Measurements from ENCODE around the gene ADCY2.

Gene ADCY2

GRCh38 chr5:7787770-7788169 lies 391.8 kb downstream of the ADCY2 start:
- Histone ChIP-seq H3K36me3 (ENCODE audit: control insufficient read depth, low read length) (no peaks in the 10 kb centered on the region), H3K27me3 (ENCODE audit: control insufficient read depth, low read length) (no peaks in the 10 kb centered on the region), H3K79me2 (ENCODE audit: control insufficient read depth, low read length) (no peaks in the 10 kb centered on the region), H3K9me3 (ENCODE audit: control insufficient read depth, insufficient read depth, low read length) (no peaks in the 10 kb centered on the region), H3F3A (ENCODE audit: control insufficient read depth, insufficient read depth) (no peaks in the 10 kb centered on the region), H3K9me2 (replicated peaks; ENCODE audit: control insufficient read depth, low read length) (no peaks in the 10 kb centered on the region), H3K4me1 (ENCODE audit: control insufficient read depth, low read length) (no peaks in the 10 kb centered on the region), H3K4me2 (ENCODE audit: low read length) (no peak overlapping the region), H3K4me3 (ENCODE audit: low read length) (no peak overlapping the region), H4K20me1 (ENCODE audit: control insufficient read depth, insufficient read depth, low read depth, low read length) (no peaks in the 10 kb centered on the region), H3K27ac (ENCODE audit: low read depth, low read length) (no peak overlapping the region)
- TF ChIP-seq EZH2phosphoT487 (IDR thresholded peaks at IDR 0.05; ENCODE audit: borderline replicate concordance, low read length): no peak
- TF ChIP-seq, protein P1, sequence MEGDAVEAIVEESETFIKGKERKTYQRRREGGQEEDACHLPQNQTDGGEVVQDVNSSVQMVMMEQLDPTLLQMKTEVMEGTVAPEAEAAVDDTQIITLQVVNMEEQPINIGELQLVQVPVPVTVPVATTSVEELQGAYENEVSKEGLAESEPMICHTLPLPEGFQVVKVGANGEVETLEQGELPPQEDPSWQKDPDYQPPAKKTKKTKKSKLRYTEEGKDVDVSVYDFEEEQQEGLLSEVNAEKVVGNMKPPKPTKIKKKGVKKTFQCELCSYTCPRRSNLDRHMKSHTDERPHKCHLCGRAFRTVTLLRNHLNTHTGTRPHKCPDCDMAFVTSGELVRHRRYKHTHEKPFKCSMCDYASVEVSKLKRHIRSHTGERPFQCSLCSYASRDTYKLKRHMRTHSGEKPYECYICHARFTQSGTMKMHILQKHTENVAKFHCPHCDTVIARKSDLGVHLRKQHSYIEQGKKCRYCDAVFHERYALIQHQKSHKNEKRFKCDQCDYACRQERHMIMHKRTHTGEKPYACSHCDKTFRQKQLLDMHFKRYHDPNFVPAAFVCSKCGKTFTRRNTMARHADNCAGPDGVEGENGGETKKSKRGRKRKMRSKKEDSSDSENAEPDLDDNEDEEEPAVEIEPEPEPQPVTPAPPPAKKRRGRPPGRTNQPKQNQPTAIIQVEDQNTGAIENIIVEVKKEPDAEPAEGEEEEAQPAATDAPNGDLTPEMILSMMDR (IDR thresholded peaks at IDR 0.05; ENCODE audit: low read depth, low read length, poor library complexity, severe bottlenecking): no peak

- H3K27me3 ChIP-seq (ENCODE audit: control insufficient read depth, low read length): no peaks in the 10 kb centered on the region
- TF ChIP-seq, protein P1 (IDR thresholded peaks at IDR 0.05; ENCODE audit: low read depth, low read length, poor library complexity, severe bottlenecking): no peak
- no peaks in the 10 kb centered on the region for H4K20me1 ChIP-seq (ENCODE audit: control insufficient read depth, insufficient read depth, low read depth, low read length)
- no peak overlapping the region for H3K27ac ChIP-seq (ENCODE audit: low read depth, low read length)
- H3K9me3 ChIP-seq (ENCODE audit: control insufficient read depth, insufficient read depth, low read length): no peaks in the 10 kb centered on the region
- H3K4me3 ChIP-seq (ENCODE audit: low read length): no peak overlapping the region
- H3K4me2 ChIP-seq (ENCODE audit: low read length): no peak overlapping the region
- H3K79me2 ChIP-seq (ENCODE audit: control insufficient read depth, low read length): no peaks in the 10 kb centered on the region
- no peaks in the 10 kb centered on the region for H3K9me2 ChIP-seq (replicated peaks; ENCODE audit: control insufficient read depth, low read length)
- no peaks in the 10 kb centered on the region for H3F3A ChIP-seq (ENCODE audit: control insufficient read depth, insufficient read depth)
- no peaks in the 10 kb centered on the region for H3K36me3 ChIP-seq (ENCODE audit: control insufficient read depth, low read length)
- H3K4me1 ChIP-seq (ENCODE audit: control insufficient read depth, low read length): no peaks in the 10 kb centered on the region
Measured at GRCh38 chr5:7789567-7789966, 393.6 kb downstream of the ADCY2 start.

DNA sequence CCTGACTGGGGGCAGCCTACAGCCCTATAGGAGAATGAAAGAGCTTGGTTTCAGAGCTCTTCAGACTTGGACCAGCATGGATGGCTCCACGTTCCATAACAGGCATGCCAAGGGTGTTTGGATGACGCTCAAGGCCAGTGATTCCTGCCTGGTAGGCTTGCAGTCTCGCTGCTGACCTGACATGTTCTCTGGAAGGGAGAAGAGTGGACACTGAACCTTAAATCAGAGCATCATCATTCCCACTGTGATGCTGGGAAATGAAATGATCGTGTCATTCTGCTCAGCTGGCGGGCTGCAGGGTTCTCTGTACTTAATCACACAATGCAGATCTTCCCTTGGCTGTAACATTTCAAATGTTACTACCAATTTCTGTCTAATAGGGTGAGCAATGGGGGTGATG lies 398.0 kb downstream of the ADCY2 start:
- no peak overlapping the region for H3K4me3 ChIP-seq (ENCODE audit: low read length)
- H3F3A ChIP-seq (ENCODE audit: control insufficient read depth, insufficient read depth): no peaks in the 10 kb centered on the region
- H3K4me2 ChIP-seq (ENCODE audit: low read length): no peak overlapping the region
- no peaks in the 10 kb centered on the region for H3K4me1 ChIP-seq (ENCODE audit: control insufficient read depth, low read length)
- no peaks in the 10 kb centered on the region for H3K9me2 ChIP-seq (replicated peaks; ENCODE audit: control insufficient read depth, low read length)
- H4K20me1 ChIP-seq (ENCODE audit: control insufficient read depth, insufficient read depth, low read depth, low read length): no peaks in the 10 kb centered on the region
- no peaks in the 10 kb centered on the region for H3K36me3 ChIP-seq (ENCODE audit: control insufficient read depth, low read length)
- no peaks in the 10 kb centered on the region for H3K79me2 ChIP-seq (ENCODE audit: control insufficient read depth, low read length)
- no peaks in the 10 kb centered on the region for H3K9me3 ChIP-seq (ENCODE audit: control insufficient read depth, insufficient read depth, low read length)
- TF ChIP-seq, protein P1 (IDR thresholded peaks at IDR 0.05; ENCODE audit: low read depth, low read length, poor library complexity, severe bottlenecking): no peak
- no peak for TF ChIP-seq EZH2phosphoT487 (IDR thresholded peaks at IDR 0.05; ENCODE audit: borderline replicate concordance, low read length)
- H3K27me3 ChIP-seq (ENCODE audit: control insufficient read depth, low read length): no peaks in the 10 kb centered on the region
- H3K27ac ChIP-seq (ENCODE audit: low read depth, low read length): no peak overlapping the region

- no peak overlapping the region for H3K4me3 ChIP-seq (ENCODE audit: low read length)
- no peaks in the 10 kb centered on the region for H3K9me3 ChIP-seq (ENCODE audit: control insufficient read depth, insufficient read depth, low read length)
- H3K9me2 ChIP-seq (replicated peaks; ENCODE audit: control insufficient read depth, low read length): no peaks in the 10 kb centered on the region
- no peaks in the 10 kb centered on the region for H4K20me1 ChIP-seq (ENCODE audit: control insufficient read depth, insufficient read depth, low read depth, low read length)
- no peaks in the 10 kb centered on the region for H3K79me2 ChIP-seq (ENCODE audit: control insufficient read depth, low read length)
- no peaks in the 10 kb centered on the region for H3F3A ChIP-seq (ENCODE audit: control insufficient read depth, insufficient read depth)
- H3K4me1 ChIP-seq (ENCODE audit: control insufficient read depth, low read length): no peaks in the 10 kb centered on the region
- H3K4me2 ChIP-seq (ENCODE audit: low read length): no peak overlapping the region
- H3K27ac ChIP-seq (ENCODE audit: low read depth, low read length): no peak overlapping the region
- H3K36me3 ChIP-seq (ENCODE audit: control insufficient read depth, low read length): no peaks in the 10 kb centered on the region
- no peaks in the 10 kb centered on the region for H3K27me3 ChIP-seq (ENCODE audit: control insufficient read depth, low read length)
- TF ChIP-seq, protein P1 (IDR thresholded peaks at IDR 0.05; ENCODE audit: low read depth, low read length, poor library complexity, severe bottlenecking): no peak
- TF ChIP-seq EZH2phosphoT487 (IDR thresholded peaks at IDR 0.05; ENCODE audit: borderline replicate concordance, low read length): no peak
Measured at GRCh38 chr5:7794311-7794710, 398.4 kb downstream of the ADCY2 start.

Data from DOHH2 (cell line).